ENCODE data around the gene PTPRM. TPM values are rescaled to one million over a fixed set of nuclear protein-coding genes. Genes with fewer than 3 reads are reported as not detected.
A peak's percentile ranks its signal among the peaks of the same experiment; 100 is the strongest.

Gene PTPRM
- total RNA-seq, 4 donors from 2014 or later, result 22.5 to 92.5 (median 39.2) TPM

DNA sequence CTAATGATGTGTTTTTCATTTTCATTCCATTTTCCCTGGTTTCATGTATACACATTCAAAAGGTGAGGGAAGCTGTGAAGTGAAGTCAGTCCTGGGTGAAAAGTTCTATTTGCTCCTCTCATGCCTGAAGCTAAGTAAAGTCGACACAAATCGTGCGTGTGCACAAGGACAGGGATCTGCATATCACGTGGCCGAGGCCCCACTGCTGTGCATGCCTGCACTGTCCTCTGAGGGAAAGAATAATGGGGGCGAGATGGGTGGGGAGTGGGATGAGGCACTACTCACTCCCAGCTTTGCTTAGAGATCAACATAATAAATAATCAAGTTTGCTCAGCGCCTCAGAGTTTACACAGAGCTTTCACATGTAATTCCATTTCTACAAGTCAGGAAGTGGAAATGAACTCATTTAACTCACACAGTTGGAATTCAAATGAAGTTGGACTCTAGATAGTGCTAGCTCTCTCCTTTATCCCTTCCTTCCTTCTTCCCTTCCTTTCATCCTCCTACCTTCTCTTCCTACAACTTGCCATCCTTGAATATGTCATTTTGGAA lies 5.1 kb upstream of the PTPRM start:
- Histone ChIP-seq H3K4me3 (no peak overlapping the region), H3K9me3 (no peaks in the 10 kb centered on the region), H3K36me3 (no peaks in the 10 kb centered on the region), H3K27ac (peak overlapping the region in 3 of 4 donors; percentile 1 to 43 (median 28)), H3K4me1 (peaks cover 4 to 16% (median 11%) of the 10 kb centered on the region in 4 donors), H3K27me3 (peaks cover 17% of the 10 kb centered on the region)
- 57 to 64% methylated on average over 6 to 7 of the region's 7 CpGs for WGBS, 2 donors (ENCODE audit: low coverage in 1 of 2)
- TF ChIP-seq, protein P1, sequence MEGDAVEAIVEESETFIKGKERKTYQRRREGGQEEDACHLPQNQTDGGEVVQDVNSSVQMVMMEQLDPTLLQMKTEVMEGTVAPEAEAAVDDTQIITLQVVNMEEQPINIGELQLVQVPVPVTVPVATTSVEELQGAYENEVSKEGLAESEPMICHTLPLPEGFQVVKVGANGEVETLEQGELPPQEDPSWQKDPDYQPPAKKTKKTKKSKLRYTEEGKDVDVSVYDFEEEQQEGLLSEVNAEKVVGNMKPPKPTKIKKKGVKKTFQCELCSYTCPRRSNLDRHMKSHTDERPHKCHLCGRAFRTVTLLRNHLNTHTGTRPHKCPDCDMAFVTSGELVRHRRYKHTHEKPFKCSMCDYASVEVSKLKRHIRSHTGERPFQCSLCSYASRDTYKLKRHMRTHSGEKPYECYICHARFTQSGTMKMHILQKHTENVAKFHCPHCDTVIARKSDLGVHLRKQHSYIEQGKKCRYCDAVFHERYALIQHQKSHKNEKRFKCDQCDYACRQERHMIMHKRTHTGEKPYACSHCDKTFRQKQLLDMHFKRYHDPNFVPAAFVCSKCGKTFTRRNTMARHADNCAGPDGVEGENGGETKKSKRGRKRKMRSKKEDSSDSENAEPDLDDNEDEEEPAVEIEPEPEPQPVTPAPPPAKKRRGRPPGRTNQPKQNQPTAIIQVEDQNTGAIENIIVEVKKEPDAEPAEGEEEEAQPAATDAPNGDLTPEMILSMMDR (IDR thresholded peaks at IDR 0.05), result no peak
- TF ChIP-seq POLR2AphosphoS5 (IDR thresholded peaks at IDR 0.05), result no peak
- TF ChIP-seq EP300 (IDR thresholded peaks at IDR 0.05; ENCODE audit: low read depth), result no peak
- no peak for TF ChIP-seq POLR2A (IDR thresholded peaks at IDR 0.05)
- intact Hi-C loops (cut with DNase I; ENCODE audit: low total_unique reads), result no loop called here
- no peak for DNase-seq
- in situ Hi-C loops (cut with MboI; ENCODE audit: low pct_ligation_motif_present in 1 of 4, low pct_unique_long_range_greater_than_20kb in 1 of 4, low sequenced_read_pairs in 3 of 4), result loop anchor here in 2 of 4 donors (25.0 kb wide), 2 partner anchors 275 to 300 kb away; no protein-coding TSS in a partner anchor

DNA sequence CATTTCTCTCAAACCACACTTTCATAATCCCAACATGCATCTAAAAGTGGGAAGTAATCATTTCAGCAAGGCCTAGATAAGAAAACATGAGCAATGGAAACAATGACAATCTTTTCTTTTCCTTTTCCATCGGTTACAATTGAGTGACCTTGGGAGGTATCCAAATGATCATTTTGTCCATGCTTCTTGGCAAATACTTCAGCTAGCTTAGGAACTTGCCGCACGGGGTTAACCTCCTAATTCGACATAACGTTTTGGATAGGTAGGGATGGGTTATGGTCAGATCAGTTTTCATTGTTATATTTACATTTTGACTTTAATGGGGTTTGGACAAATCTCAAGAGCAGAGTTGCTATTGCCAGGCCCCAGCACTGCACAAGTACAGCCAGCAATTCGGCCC lies 4.6 kb upstream of the PTPRM start:
- TF ChIP-seq EP300 (IDR thresholded peaks at IDR 0.05; ENCODE audit: low read depth) (no peak), POLR2AphosphoS5 (IDR thresholded peaks at IDR 0.05) (no peak), POLR2A (IDR thresholded peaks at IDR 0.05) (no peak)
- TF ChIP-seq, protein P1 (IDR thresholded peaks at IDR 0.05), result no peak

DNA sequence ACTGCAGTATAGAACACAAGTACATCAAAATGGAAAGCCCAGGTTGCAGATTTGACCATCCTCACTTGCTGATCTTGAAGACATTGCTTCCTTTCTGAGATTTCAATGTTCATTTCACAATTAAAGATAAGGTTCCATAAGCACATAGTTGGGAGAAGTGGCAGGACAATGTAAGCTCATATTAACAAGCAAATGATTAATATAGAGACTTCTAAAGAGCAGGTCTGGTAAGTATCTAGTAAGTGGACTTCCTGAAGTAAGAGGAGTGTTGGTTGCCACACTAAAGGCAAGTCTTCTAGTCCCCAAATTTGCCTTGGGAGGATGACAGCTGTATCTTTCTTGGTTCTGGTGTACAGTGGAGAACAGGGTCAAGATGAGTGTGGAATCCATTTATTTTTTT lies 1.4 kb upstream of the PTPRM start:
- intact Hi-C loops (cut with DNase I; ENCODE audit: low total_unique reads), result loop anchor here (5.0 kb wide), 3 partner anchors 98 to 1187 kb away; no protein-coding TSS in a partner anchor
- no peaks in the 10 kb centered on the region for H3K36me3 ChIP-seq
- in situ Hi-C loops (cut with MboI; ENCODE audit: low pct_ligation_motif_present in 1 of 4, low pct_unique_long_range_greater_than_20kb in 1 of 4, low sequenced_read_pairs in 3 of 4), result loop anchor here in 2 of 4 donors (25.0 kb wide), 2 partner anchors 278 to 303 kb away; no protein-coding TSS in a partner anchor
- H3K27me3 ChIP-seq, result peaks cover 49% of the 10 kb centered on the region
- H3K27ac ChIP-seq, result peak overlapping the region; percentile 89 to 96 (median 94)
- no peaks in the 10 kb centered on the region for H3K9me3 ChIP-seq
- TF ChIP-seq POLR2A (IDR thresholded peaks at IDR 0.05) (no peak), EP300 (IDR thresholded peaks at IDR 0.05; ENCODE audit: low read depth) (no peak), POLR2AphosphoS5 (IDR thresholded peaks at IDR 0.05) (no peak)
- TF ChIP-seq, protein P1 (IDR thresholded peaks at IDR 0.05), result no peak
- H3K4me1 ChIP-seq, result peaks cover 4 to 26% (median 11%) of the 10 kb centered on the region in 4 donors
- no peak for DNase-seq
- H3K4me3 ChIP-seq, result no peak overlapping the region

More for the DNA sequence above, 4.6 kb upstream of the PTPRM start:
- intact Hi-C loops (cut with DNase I; ENCODE audit: low total_unique reads) (no loop called here), in situ Hi-C loops (cut with MboI; ENCODE audit: low pct_ligation_motif_present in 1 of 4, low pct_unique_long_range_greater_than_20kb in 1 of 4, low sequenced_read_pairs in 3 of 4) (loop anchor here in 2 of 4 donors (25.0 kb wide), 2 partner anchors 275 to 300 kb away; no protein-coding TSS in a partner anchor)
- Histone ChIP-seq H3K9me3 (no peaks in the 10 kb centered on the region), H3K4me3 (no peak overlapping the region), H3K27ac (peak overlapping the region in 3 of 4 donors; percentile 1 to 43 (median 28)), H3K27me3 (peaks cover 20% of the 10 kb centered on the region), H3K36me3 (no peaks in the 10 kb centered on the region), H3K4me1 (peaks cover 4 to 18% (median 11%) of the 10 kb centered on the region in 4 donors)
- no peak for DNase-seq
- 67 to 69% methylated on average over 6 of the region's 6 CpGs for WGBS, 2 donors (ENCODE audit: low coverage in 1 of 2)

DNA sequence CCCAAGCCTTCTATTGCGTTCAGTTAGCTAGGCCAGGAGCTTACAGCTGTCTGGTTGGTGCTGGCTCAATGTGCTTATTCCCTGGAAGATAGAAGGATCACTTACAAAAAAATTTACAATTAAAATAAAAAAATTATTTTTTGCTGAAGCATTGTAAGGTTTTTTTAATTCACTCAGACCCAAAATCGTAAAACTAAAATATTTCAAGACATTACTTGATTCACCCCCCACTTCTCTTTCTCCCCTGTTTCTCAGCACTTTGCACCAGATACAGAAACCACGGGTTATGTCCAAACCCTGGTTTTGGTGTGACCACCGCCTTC lies 911 bp upstream of the PTPRM start:
- TF ChIP-seq POLR2A (IDR thresholded peaks at IDR 0.05) (no peak), EP300 (IDR thresholded peaks at IDR 0.05; ENCODE audit: low read depth) (no peak), POLR2AphosphoS5 (IDR thresholded peaks at IDR 0.05) (no peak)
- TF ChIP-seq, protein P1 (IDR thresholded peaks at IDR 0.05), result no peak
- H3K4me3 ChIP-seq, result peak overlapping the region; percentile 40 to 69 (median 64)
- no peaks in the 10 kb centered on the region for H3K9me3 ChIP-seq
- intact Hi-C loops (cut with DNase I; ENCODE audit: low total_unique reads), result loop anchor here (5.0 kb wide), 3 partner anchors 99 to 1186 kb away; no protein-coding TSS in a partner anchor
- in situ Hi-C loops (cut with MboI; ENCODE audit: low pct_ligation_motif_present in 1 of 4, low pct_unique_long_range_greater_than_20kb in 1 of 4, low sequenced_read_pairs in 3 of 4), result loop anchor here in 2 of 4 donors (25.0 kb wide), 2 partner anchors 279 to 304 kb away; no protein-coding TSS in a partner anchor
- peaks cover 49% of the 10 kb centered on the region for H3K27me3 ChIP-seq
- WGBS, 2 donors (ENCODE audit: low coverage in 1 of 2), result 3 to 13% methylated on average over 3 to 4 of the region's 4 CpGs
- H3K27ac ChIP-seq, result peak overlapping the region; percentile 89 to 96 (median 94)
- peaks cover 4 to 26% (median 11%) of the 10 kb centered on the region in 4 donors for H3K4me1 ChIP-seq
- H3K36me3 ChIP-seq, result no peaks in the 10 kb centered on the region
- no peak for DNase-seq
